GM18508 (cell line): ENCODE data around the gene NDUFA11.

Source experiments
- ATAC-seq: cut with Tn5 transposase; IDR thresholded peaks from one replicate; pipeline ENCODE4 v1.9.1; 2021; ENCODE audit warnings: moderate number of reproducible peaks; ENCODE audit not compliant: insufficient read depth, unreplicated experiment

NDUFA11 gene

GRCh38 chr19:5913739-5914357 lies 10.3 kb upstream of the NDUFA11 start, which contains the start of gene CAPS:
CAPS (plus strand) TSS chr19:5914254; CDS start chr19:5914407, 153 bp downstream.
- ATAC-seq = no peak

- no peak for ATAC-seq
Observed at GRCh38 chr19:5911366-5911765, 7.8 kb upstream of the NDUFA11 start.

GRCh38 chr19:5910638-5910907 lies 7.0 kb upstream of the NDUFA11 start:
- no peak for ATAC-seq

GRCh38 chr19:5908773-5909442 lies 5.3 kb upstream of the NDUFA11 start:
- no peak for ATAC-seq

GRCh38 chr19:5907241-5907640 lies 3.7 kb upstream of the NDUFA11 start:
- no peak for ATAC-seq

- ATAC-seq = no peak
Observed at GRCh38 chr19:5905114-5905778, 1.7 kb upstream of the NDUFA11 start.

GRCh38 chr19:5904352-5905113 lies 943 bp upstream of the NDUFA11 start, which contains the start of gene VMAC:
VMAC (plus strand) TSS chr19:5904872; CDS start chr19:5904891, 19 bp downstream.
- ATAC-seq = peak; percentile 81

- ATAC-seq = no peak
Observed at GRCh38 chr19:5903056-5903623, 450 bp downstream of the NDUFA11 start.

- no peak for ATAC-seq
Observed at GRCh38 chr19:5900976-5901375, 2.6 kb downstream of the NDUFA11 start.

GRCh38 chr19:5899728-5900526 lies 3.7 kb downstream of the NDUFA11 start:
- no peak for ATAC-seq

GRCh38 chr19:5897189-5897969 lies 6.2 kb downstream of the NDUFA11 start:
- no peak for ATAC-seq

- no peak for ATAC-seq
Observed at GRCh38 chr19:5896365-5897076, 7.1 kb downstream of the NDUFA11 start.

- no peak for ATAC-seq
Observed at GRCh38 chr19:5895890-5896289, 7.7 kb downstream of the NDUFA11 start.

- ATAC-seq = no peak
Observed at GRCh38 chr19:5895409-5895808, 8.2 kb downstream of the NDUFA11 start.

- ATAC-seq = no peak
Observed at GRCh38 chr19:5894704-5895349, 8.8 kb downstream of the NDUFA11 start.

- ATAC-seq = no peak
Observed at GRCh38 chr19:5893907-5894703, 9.5 kb downstream of the NDUFA11 start.

- no peak for ATAC-seq
Observed at GRCh38 chr19:5893296-5893903, 10.2 kb downstream of the NDUFA11 start.
